GM06990 (cell line): ENCODE results near the gene PRKCE.
A peak's percentile ranks its signal among the peaks of the same experiment; 100 is the strongest.

Source experiments
- DNase-seq: peaks from one replicate; pipeline ENCODE4 v3.0.0-alpha.2; 2011; ENCODE audit not compliant: insufficient read length; ENCODE audit errors: extremely low read depth
- H3K27me3 ChIP-seq: replicated peaks from 2 replicates; pipeline ENCODE4 v1.6.0; 2011; ENCODE audit warnings: low read length; ENCODE audit not compliant: control insufficient read depth, insufficient read depth
- H3K36me3 ChIP-seq: 2 replicates; pipeline ENCODE4 v1.5.1; 2011; ENCODE audit warnings: low read length; ENCODE audit not compliant: control insufficient read depth, insufficient read depth
- H3K4me3 ChIP-seq: replicated peaks from 2 replicates; pipeline ENCODE4 v1.5.1; 2011; ENCODE audit warnings: low read depth, mild to moderate bottlenecking, control low read depth, low read length
- TF ChIP-seq, protein P1 (sequence below): IDR thresholded peaks from 2 replicates; pipeline ENCODE4 v1.5.1; 2011; ENCODE audit warnings: low read length, control low read depth, mild to moderate bottlenecking, inconsistent platforms; ENCODE audit not compliant: insufficient read depth, poor library complexity, severe bottlenecking

The PRKCE gene

DNA sequence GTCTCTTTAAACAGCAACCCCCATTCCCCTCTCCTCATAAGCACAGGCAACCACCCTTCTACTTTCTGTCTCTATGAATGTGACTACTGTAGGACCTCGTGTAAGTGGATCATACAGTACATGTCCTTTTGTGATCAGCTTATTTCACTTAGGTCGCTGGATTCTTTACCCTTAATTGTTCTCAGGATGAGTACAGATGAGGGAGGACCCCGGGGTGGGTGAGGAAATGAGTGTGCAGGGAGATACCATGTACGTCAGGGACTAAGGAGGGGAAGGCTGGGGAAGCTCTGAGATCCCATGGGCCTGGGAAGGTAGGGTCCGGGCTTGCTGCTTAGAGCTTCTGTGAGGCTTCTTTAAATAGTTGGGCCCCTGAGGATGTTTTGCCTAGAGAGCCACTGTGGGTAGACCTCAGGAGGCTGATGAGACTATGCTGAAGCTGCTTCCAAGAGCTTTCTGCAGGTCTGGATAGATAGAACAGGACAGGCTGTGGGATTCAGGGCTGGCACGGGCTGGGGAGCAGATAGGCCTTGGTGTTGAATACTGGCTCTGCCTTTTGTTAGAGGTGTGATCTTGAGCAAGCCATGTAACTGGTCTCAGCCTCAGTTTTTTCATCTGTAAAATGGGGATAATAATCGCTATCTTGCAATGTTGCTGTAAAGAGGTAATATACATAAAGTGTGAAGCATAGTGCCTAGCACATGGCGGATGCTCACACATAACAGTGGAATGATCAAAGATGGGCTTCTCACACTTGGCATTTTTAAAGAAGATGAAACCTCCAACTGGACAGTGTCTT is 155.3 kb downstream of the PRKCE start:
- TF ChIP-seq, protein P1, sequence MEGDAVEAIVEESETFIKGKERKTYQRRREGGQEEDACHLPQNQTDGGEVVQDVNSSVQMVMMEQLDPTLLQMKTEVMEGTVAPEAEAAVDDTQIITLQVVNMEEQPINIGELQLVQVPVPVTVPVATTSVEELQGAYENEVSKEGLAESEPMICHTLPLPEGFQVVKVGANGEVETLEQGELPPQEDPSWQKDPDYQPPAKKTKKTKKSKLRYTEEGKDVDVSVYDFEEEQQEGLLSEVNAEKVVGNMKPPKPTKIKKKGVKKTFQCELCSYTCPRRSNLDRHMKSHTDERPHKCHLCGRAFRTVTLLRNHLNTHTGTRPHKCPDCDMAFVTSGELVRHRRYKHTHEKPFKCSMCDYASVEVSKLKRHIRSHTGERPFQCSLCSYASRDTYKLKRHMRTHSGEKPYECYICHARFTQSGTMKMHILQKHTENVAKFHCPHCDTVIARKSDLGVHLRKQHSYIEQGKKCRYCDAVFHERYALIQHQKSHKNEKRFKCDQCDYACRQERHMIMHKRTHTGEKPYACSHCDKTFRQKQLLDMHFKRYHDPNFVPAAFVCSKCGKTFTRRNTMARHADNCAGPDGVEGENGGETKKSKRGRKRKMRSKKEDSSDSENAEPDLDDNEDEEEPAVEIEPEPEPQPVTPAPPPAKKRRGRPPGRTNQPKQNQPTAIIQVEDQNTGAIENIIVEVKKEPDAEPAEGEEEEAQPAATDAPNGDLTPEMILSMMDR = no peak
- Histone ChIP-seq H3K27me3 (no peaks in the 10 kb centered on the region), H3K4me3 (no peak overlapping the region), H3K36me3 (no peaks in the 10 kb centered on the region)
- DNase-seq = peak; percentile 32

DNA sequence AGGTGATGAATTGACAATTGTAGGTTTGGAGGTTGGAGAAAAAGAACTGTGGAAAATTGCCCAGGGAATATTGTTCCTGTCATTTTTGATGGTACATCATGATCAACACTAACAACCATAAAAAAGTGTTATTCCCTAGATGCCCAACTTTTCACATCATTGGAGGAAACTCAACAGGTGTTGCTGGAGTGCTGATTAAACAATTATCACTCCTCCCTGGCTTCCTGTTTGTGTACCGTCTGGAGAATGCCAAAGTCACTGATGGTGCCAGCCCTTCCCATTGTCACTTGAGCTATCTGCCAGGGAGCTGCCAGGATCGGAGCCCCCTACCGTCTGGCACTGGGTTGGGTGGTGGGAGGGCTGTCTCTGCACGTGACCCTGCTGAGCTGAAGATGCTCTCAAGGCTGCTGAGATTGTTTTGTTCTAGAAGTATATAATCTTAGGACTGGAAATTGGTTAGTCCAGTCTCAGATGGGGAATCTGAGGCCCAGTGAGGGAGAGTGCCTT is 156.9 kb downstream of the PRKCE start:
- H3K36me3 ChIP-seq = no peaks in the 10 kb centered on the region
- no peaks in the 10 kb centered on the region for H3K27me3 ChIP-seq
- no peak overlapping the region for H3K4me3 ChIP-seq
- DNase-seq = no peak
- TF ChIP-seq, protein P1 = no peak

GRCh38 chr2:45809205-45809604 is 157.7 kb downstream of the PRKCE start:
- Histone ChIP-seq H3K4me3 (no peak overlapping the region), H3K27me3 (no peaks in the 10 kb centered on the region)

GRCh38 chr2:45812011-45812500 is 160.6 kb downstream of the PRKCE start:
- DNase-seq = no peak
- TF ChIP-seq, protein P1 = no peak
- H3K36me3 ChIP-seq = no peaks in the 10 kb centered on the region
- H3K27me3 ChIP-seq = no peaks in the 10 kb centered on the region
- no peak overlapping the region for H3K4me3 ChIP-seq

More at GRCh38 chr2:45809205-45809604, 157.7 kb downstream of the PRKCE start:
- TF ChIP-seq, protein P1 = no peak
- no peak for DNase-seq
- no peaks in the 10 kb centered on the region for H3K36me3 ChIP-seq

DNA sequence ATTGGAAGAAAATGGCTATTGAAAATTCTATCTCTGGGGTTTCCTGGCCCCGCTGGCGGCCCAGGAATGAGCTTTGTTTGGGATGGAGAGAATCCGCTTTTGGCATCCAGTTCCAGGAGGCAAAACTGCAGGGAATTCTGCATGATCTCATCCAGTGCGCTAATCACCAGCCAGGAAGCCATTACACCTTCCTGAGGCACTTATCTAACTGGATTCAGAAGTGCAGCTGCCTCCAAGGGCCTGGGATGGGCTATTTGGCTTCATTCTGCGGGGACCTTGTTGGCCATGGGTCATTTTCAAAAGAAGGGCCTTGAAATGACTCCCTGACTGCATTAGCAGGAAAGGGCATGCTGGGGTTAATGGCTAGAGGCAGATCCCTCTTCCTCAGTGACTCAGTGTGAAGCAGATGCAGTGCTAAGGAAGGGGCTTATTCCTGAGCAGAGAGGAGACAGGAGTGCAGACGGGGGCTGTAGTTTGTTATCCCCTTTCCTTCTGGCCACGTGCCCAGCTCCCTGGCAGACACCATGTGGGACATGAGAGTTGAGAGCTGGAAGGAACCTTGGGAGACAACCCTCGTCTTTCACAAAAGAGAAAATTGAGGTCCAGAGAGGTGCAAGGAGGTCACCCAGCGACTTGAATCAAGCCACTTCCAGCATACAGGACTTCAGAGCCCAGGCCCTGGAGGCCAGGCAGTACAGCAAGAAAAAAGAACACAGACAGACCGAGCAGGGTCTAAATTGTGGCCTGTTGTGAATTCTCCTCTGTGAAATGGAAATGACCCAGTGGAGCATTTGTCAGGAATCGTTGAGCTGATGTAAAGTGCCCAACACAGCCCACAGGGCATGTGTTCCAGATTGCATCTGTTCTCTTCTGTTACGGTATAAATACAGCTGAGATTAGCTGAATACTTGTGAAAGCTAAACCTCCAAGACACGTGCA is 161.8 kb downstream of the PRKCE start:
- no peak overlapping the region for H3K4me3 ChIP-seq
- no peaks in the 10 kb centered on the region for H3K36me3 ChIP-seq
- no peaks in the 10 kb centered on the region for H3K27me3 ChIP-seq
- TF ChIP-seq, protein P1 = no peak
- DNase-seq = no peak
